GM21390 (cell line): ENCODE measurements around the gene ENDOG.
A peak's percentile ranks its signal among the peaks of the same experiment; 100 is the strongest.
"Not testable (repeated sequence)": the region's sequence is repeated elsewhere in the genome, so short reads cannot be mapped to it uniquely, and the experiment has no call there.

ENCODE experiments used
- ATAC-seq: cut with Tn5 transposase; IDR thresholded peaks from one replicate; pipeline ENCODE4 v1.9.1; 2021; ENCODE audit not compliant: unreplicated experiment

Gene ENDOG

DNA sequence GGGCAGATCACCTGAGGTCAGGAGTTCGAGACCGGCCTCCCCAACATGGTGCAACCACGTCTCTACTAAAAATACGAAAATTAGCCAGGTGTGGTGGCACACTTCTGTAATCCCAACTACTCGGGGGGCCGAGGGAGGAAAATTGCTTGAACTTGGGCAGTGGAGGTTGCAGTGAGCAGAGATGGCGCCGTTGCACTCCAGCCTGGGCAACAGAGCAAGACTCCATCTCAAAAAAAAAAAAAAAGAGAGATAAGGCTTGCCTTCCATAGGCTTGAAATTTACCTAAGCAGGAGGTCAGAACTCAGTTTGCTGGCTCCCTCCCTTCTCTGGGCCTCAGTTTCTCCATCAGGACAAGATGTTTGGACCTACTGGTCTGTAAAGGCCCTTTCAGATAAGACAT lies 10.0 kb downstream of the ENDOG start:
- no peak for ATAC-seq

DNA sequence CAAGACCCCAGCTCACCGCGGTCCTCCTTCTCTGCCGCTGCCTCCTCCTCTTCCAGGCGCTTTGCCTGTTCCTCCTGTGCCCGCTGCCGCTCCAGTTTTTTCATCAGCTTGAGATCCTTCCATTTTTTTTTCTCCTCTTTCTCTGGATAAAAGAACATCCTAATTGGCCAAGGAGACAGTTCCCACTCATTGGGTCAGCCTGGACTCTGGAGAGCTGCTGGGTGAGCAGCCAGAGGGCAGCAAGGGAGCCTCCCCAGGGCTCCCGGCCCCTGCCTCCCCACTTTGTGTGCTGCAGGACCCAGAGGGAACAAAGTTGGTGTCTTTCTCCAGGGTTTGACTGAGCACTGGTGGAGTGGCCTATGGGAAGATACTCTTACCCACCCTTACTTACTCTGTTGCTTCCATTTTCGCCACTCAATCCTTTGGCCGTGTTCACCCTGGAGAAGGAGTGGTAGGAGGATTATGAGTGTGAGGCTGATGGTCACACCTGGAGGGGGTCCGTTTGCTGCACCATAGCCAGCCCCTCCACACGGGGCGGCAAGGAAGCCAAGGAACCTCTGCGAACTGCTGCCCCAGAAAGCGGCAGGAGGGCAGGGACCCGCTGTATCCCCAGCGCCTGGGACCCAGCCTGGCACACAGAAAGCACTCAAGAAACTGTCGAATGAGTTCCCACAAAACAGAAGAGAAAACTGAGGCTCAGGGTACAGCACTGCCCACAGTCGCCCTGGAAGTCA lies 10.6 kb downstream of the ENDOG start:
- no peak for ATAC-seq

DNA sequence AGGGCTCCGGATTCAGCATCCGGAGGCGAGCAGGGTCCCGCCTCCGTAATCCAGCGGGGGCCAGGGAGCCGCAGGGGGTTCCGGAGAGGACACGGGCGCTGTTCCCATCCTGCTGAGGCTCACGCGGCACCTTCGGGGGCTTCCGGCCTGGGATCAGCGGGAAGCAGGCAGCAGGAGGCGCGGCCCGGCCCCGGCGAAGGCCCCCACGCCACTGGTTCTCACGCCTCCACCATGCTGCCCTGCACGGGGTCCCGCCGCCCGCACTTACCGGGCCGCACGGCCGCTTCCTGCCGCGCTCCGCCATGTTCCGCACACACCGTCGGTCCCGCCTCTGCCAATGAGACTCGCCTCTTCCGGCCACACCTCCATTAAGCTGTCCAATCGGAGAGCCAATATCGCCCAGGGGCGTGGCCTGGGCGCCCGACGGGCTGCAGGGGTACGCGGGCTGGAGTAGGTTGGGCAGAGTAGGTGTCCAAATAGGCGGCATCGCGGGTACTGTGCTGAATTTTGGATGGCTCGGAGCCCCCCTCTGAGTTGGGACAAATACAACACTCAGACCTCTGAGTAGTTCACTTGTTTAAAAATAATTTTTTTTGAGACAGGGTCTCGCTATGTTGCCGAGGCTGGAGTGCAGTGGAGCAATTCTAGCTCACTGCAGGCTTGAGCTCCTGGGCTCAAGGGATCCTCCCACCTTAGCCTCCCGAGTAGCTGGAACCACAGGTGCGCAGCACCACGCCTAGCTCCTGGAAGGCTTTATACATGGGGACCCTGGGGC lies 11.4 kb downstream of the ENDOG start, which contains the start of gene SPOUT1:
SPOUT1 (minus strand) TSS at position 318 of the 775 bp plus-strand sequence; CDS start at position 304, 14 bp downstream.
- peak; percentile 97 for ATAC-seq

DNA sequence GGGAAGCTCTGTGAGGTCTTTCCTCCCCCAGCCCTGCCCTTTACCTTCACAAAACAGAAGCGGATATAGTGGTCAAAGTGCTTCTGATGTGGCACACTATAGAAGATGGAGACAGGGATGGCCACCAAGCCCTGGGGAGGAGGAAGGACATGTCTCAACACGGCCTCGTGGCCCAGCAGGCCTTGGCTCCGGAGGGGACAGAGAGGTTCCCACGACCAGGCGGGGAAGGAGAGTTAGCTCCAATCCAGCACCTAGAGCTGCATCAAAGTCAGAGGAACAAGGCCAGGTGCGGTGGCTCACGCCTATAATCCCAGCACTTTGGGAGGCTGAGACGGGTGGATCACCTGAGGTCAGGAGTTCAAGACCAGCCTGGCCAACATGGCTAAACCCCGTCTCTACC lies 15.4 kb downstream of the ENDOG start:
- no peak for ATAC-seq

DNA sequence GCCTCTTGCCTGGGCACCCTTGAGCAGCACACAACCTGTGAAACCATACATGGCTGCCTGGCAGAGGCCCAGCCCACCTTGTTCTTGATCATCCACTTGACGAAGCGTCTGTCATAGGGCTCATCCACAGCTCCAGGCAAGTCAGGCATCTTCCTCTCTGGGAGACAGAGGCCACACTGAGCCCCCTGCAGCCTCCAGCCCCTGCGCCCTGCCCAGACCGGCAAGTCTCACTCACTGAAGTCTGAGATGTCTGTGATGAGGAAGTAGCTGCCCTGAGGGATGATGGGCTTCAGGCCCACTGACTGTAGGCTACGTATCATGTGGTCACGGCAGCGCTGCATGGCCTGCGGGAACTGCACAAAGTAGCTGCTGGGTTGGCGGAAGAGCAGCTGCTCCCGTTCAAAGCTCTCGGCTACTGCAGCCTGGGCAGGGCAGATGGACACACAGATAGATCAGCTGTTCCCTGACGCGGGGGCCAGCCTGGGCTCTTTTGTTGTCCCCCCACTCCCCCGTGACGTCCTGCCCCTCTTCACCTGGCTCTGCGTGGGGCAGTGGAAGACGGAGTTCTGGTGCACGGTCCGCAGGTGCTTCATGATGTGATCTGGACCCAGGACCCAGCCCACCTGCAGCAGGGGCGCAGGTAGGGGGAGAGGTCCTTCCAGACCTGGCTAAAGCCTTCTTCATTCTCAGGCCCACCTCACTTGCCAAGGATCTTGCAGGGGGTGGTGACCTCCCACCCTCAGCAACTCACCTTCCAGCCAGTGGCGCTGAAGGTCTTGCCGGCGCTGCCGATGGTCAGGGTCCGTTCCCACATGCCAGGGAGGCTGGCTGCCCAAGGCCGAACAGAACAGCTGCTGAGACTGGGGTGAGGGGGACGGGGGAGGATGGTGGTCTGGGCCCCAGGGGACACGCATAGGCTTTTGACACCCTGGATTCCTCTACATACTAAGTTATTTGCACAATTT lies 17.2 kb downstream of the ENDOG start:
- ATAC-seq, result no peak

DNA sequence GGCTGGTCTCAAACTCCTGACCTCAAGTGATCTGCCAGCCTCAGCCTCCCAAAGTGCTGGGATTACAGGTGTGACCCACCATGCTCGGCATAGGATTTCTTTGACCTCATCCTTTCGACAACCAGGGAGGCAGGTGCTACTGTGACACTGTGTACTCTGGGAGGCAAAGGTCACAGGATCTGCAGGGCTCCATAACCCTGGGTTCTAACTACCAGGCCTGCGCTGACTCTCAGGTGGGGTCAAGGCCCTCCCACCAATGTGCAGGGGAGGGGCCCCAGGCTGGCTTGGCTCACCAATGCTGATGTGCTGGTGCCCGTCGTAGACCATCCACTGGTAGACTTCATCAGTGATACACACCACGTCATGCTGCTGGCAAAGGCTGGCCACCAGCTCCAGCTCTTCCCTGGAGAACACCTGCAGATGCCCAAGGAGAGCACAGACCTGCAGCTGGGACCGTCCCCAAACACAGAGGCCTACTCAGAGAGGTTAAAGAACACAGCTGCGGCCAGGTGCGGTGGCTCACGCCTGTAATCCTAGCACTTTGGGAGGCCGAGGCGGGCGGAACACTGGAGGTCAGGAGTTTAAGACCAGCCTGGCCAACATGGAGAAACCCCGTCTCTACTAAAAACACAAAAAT lies 18.3 kb downstream of the ENDOG start:
- ATAC-seq, result no peak

DNA sequence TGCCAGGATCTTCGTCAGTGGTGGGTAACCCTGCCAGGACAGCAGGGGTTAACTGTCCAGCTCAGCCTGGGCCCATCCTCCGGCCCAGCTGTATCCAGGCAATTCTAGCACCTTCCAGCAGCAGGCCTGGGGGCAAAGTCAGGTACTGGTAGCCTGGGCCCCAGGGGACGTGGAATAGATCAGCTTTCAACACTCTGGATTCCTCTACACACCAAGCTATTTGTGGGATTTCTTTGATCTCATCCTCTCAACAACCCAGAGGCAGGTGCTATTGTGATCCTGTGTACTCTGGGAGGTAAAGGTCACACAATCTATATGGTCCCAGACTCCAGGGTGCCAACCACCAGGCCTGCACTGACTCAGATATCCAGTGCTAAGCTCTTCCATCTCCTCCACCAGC lies 20.0 kb downstream of the ENDOG start:
- ATAC-seq, result no peak

DNA sequence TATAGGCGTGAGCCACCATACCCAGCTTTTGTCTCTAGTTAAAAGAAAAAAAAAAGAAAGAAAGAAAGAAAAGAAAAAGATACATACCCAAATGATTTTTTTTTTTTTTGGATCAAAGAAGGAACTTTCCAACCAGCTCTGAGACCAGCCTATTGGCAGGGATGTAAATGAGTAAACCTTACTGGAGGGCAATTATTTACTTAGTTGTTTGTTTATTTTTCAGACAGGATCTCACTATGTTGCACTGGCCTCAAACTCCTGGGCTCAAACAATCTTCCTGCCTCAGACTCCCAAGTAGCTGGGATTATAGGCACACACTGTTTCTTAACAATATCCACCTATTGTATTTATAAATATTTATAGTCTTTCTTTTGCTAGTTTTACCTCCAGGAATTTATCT lies 22.2 kb downstream of the ENDOG start:
- no peak for ATAC-seq

DNA sequence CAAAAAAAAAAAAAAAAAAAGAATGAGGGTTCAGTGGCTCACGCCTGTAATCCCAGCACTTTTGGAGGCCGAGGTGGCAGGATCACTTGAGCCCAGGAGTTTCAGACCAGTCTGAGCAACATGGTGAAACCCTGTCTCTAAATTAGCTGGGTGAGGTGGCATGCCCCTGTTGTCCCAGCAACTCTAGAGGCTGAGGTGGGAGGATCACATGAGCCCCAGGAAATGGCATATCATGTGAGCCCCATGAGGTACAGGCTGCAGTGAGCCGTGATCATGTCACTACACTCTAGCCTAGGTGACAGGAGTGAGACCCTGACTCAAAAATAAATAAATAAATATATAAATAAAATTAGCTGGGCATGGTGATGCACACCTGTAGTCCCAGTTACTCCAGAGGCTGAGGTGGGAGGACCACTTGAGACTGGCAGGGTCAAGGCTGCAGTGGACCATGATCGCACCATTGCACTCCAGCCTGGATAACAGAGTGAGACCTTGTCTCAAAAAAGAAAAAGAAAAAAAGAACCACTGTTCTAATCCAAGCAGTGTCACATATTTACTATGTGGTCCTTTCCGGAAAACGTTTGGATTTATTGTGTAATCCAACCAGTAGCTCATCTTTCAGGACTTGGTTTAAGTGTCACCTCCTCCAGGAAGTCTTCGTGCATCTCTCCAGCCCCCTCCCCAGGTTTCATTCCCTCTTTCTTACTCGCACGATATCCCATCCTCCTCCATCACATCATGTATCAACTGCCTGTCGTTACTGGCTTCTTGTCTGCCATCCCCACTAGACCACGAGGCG lies 23.6 kb downstream of the ENDOG start:
- ATAC-seq, result no peak

DNA sequence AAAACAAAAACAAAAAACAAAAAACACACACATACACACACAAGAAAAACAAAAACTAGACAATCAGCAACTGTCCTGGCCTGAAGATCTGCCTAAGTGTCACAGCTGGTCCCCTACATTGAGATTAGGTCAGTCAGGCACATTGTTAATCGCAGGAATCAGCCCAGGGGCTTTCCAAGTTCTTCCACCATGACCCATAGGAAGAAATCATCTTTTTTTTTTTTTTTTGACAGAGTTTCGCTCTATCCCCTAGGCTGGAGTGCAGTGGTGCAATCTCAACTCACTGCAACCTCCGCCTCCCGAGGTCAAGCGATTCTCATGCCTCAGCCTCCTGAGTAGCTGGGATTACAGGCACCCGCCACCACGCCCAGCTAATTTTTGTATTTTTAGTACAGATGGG lies 24.9 kb downstream of the ENDOG start:
- not testable (repeated sequence) for ATAC-seq

DNA sequence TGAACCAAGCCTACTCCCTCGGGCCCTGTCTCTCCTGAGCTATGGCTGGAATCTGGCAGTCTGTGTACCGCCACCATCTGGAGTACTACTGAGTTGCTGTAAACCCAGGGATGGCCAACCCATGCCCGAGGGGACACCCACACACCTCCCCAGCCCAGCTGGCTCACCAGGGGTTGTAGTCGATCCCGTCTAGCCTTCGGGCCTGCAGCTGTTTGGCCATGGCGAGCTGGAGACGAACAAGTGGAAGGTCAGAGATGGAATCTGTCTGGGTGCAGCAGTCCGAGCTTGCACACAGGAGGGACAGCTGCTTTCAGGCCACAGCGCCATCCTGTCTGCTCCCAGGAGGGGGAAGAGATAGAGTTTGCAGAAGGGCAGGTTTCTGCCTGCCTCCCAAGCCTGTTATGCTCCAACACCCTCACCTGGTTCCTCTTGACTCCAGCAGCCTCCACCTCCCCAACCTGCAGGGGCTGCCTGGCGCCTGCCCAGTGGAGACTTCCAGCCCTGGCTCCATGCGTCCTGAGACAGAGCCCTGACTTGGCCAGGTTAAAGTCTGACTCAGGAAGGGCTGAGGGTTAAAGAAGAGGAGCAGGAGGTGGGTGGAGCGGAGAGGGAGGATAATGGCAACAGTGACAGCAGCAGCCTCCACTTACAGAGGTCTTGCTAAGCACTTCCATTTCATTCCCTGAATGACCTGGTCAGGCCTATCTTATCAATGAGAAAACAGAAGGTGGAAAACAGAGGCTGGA lies 27.1 kb downstream of the ENDOG start:
- ATAC-seq, result no peak

DNA sequence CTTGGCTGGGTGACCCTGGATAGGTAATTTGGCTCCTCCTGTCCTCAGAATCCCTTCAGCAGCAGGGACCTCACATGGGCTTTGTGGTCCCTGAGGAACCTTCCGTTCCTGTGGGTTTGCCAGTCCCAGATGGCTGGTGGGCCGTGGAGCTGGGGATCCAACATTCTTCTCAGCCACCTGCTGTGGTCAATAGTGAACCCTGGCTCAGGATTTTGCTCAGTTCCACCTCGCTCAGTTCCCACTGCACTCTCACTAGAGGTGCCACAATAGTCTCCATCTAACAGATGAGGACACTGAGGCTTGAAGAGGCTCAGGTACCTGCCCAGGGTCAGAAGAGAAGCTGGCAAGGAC lies 28.4 kb downstream of the ENDOG start:
- ATAC-seq, result no peak

DNA sequence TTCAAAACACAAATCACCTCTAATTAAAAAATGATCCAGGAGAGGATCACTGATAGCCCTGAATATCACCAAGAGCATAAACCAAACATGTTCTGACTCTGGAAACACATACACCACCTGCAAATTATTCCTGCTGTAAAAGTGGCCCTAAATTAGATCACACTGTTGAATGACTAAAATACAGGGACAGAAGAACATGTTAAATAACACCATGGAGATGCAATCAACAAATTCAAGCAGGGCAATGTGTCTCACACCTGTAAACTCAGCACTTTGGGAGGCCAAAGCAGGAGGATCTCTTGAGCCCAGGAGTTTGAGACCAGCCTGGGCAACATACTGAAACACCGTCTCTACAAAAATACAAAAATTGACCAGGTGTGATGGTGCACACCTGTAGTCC lies 29.5 kb downstream of the ENDOG start:
- ATAC-seq, result no peak

DNA sequence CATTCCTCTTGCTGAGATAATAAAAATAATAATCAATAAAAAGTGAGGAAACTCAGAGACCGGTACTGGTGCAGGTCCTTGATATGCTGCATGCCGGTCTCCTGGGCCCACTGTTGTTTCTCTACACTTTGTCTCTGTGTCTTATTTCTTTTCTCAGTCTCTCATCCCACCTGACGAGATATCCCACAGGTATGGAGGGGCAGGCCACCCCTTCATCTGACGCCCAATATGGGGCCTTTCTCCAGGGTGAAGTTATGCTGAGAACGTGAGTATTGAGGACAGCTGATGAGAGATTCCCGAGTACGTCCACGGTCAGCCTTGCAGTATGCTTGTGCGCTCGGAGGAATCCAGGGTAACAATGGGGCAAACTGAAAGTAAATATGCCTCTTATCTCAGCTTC lies 32.7 kb downstream of the ENDOG start:
- ATAC-seq, result not testable (repeated sequence)

DNA sequence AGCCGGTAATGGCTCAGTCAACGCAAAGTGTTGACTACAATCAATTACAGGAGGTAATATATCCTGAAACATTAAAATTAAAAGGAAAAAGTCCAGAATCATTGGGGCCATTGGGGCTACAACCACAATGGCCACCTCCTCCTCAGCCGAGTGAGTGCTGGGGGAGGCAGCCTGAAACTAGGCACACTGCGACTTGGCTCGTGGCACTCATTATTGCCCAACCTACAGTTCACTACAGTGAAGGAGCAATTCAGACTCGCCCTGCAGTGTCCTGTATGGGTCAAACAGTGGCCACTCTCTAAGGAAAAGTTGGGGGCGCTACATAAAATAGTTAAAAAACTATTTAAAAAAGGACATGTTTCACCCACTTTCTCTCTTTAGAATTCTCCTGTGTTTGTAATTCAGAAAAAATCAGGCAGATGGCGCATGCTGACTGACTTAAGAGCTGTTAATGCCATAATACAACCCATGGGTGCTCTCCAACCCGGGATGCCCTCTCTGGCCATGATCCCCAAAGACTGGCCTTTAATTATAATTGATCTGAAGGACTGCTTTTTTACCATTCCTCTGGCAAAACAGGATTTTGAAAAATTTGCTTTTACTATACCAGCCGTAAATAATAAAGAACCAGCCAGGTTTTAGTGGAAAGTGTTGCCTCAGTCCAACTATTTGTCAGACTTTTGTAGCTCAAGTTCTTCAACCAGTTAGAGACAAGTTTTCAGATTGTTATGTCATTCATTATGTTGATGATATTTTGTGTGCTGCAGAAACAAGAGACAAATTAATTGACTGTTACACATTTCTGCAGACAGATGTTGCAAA lies 33.7 kb downstream of the ENDOG start:
- not testable (repeated sequence) for ATAC-seq

DNA sequence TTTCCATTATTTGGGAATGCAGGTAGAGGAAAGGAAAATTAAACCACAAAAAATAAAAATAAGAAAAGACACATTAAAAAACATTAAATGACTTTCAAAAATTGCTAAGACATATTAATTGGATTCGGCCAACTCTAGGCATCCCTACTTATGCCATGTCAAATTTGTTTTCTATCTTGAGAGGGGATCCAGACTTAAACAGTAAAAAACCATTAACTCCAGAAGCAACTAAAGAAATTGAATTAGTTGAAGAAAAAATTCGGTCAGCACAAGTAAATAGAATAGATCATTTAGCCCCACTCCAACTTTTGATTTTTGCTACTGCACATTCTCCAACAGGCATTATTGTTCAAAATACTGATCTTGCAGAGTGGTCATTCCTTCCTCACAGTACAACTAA lies 34.3 kb downstream of the ENDOG start:
- not testable (repeated sequence) for ATAC-seq

DNA sequence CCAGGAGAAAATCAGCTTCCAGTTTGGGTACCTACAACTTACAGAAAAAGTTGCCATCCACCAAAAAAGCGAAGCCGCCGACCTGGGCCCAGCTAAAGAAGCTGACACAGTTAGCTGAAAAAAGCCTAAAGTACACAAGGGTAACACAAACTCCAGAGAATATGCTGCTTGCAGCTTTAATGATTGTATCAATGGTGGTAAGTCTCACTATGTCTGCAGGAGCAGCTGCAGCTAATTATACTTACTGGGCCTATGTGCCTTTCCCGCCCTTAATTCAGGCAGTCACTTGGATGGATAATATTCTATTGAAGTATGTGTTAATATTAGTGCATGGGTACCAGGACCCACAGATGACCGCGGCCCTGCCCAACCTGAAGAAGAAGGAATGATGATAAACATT lies 36.2 kb downstream of the ENDOG start:
- not testable (repeated sequence) for ATAC-seq

DNA sequence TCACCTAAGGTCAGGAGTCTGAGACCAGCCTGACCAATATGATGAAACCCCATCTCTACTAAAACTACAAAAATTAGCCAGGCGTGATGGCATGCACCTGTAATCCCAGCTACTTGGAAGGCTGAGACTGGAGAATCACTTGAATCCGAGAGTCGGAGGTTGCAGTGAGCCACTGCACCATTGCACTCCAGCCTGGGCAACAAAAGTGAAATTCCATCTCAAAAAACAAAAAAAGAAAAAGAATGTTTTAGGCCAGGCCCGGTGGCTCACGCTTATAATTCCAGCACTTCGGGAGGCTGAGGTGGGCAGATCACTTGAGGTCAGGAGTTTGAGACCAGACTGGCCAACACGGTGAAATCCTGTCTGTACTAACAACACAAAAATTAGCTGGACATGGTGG lies 40.2 kb downstream of the ENDOG start:
- ATAC-seq, result not testable (repeated sequence)
